Progenitor cell of endocrine pancreas (in vitro differentiated cells): ENCODE data around the gene SPINT2. TPM values are rescaled to one million over a fixed set of nuclear protein-coding genes. Genes with fewer than 3 reads are reported as not detected.

Experiments used
- DNase-seq: peaks from one replicate; pipeline ENCODE4 v3.0.0; 2021; ENCODE audit warnings: low spot score; ENCODE audit not compliant: unreplicated experiment
- H3K27ac Mint-ChIP-seq: 2 replicates; pipeline ENCODE4 v1.8.0; 2021; ENCODE audit warnings: mild to moderate bottlenecking, moderate library complexity, mixed read lengths
- H3K27me3 Mint-ChIP-seq: 2 replicates; pipeline ENCODE4 v1.8.0; 2021; ENCODE audit warnings: mixed read lengths
- H3K36me3 Mint-ChIP-seq: 2 replicates; pipeline ENCODE4 v1.8.0; 2022; ENCODE audit warnings: mixed read lengths; ENCODE audit not compliant: insufficient read depth
- H3K4me1 Mint-ChIP-seq: 2 replicates; pipeline ENCODE4 v1.8.0; 2021; ENCODE audit warnings: low read depth, mixed read lengths
- H3K4me3 Mint-ChIP-seq: 2 replicates; pipeline ENCODE4 v1.8.0; 2021; ENCODE audit warnings: low read depth, mild to moderate bottlenecking, moderate library complexity, mixed read lengths
- H3K9me3 Mint-ChIP-seq: 2 replicates; pipeline ENCODE4 v1.8.0; 2021; ENCODE audit warnings: low read depth, mixed read lengths
- total RNA-seq: library from RNA; stranded (reverse); gene quantifications from 2 replicates; pipeline ENCODE4 v1.2.1, GENCODE V29; 2021
- TF ChIP-seq, protein P1 (sequence below): fragments of 200-600 bp; sonication (generic); IDR thresholded peaks from one replicate; pipeline ENCODE4 v1.5.0; 2021; ENCODE audit warnings: antibody characterized with exemption, mild to moderate bottlenecking; ENCODE audit not compliant: unreplicated experiment

The SPINT2 gene
- total RNA-seq, 1 donor from 2014 or later = 519 TPM

- Mint-ChIP-seq H3K27ac (no peak overlapping the region), H3K27me3 (peaks cover 40% of the 10 kb centered on the region), H3K4me1 (no peaks in the 10 kb centered on the region), H3K36me3 (no peaks in the 10 kb centered on the region), H3K4me3 (no peak overlapping the region), H3K9me3 (no peaks in the 10 kb centered on the region)
- DNase-seq = no peak
- TF ChIP-seq, protein P1, sequence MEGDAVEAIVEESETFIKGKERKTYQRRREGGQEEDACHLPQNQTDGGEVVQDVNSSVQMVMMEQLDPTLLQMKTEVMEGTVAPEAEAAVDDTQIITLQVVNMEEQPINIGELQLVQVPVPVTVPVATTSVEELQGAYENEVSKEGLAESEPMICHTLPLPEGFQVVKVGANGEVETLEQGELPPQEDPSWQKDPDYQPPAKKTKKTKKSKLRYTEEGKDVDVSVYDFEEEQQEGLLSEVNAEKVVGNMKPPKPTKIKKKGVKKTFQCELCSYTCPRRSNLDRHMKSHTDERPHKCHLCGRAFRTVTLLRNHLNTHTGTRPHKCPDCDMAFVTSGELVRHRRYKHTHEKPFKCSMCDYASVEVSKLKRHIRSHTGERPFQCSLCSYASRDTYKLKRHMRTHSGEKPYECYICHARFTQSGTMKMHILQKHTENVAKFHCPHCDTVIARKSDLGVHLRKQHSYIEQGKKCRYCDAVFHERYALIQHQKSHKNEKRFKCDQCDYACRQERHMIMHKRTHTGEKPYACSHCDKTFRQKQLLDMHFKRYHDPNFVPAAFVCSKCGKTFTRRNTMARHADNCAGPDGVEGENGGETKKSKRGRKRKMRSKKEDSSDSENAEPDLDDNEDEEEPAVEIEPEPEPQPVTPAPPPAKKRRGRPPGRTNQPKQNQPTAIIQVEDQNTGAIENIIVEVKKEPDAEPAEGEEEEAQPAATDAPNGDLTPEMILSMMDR = no peak
Measured at GRCh38 chr19:38324431-38324830, 60.1 kb downstream of the SPINT2 start.

GRCh38 chr19:38326591-38326990 lies 62.2 kb downstream of the SPINT2 start:
- Mint-ChIP-seq H3K9me3 (no peaks in the 10 kb centered on the region), H3K27me3 (peaks cover 22% of the 10 kb centered on the region), H3K36me3 (no peaks in the 10 kb centered on the region), H3K4me3 (no peak overlapping the region), H3K4me1 (no peaks in the 10 kb centered on the region), H3K27ac (no peak overlapping the region)
- no peak for DNase-seq
- TF ChIP-seq, protein P1 = no peak

GRCh38 chr19:38329651-38330050 lies 65.3 kb downstream of the SPINT2 start:
- Mint-ChIP-seq H3K36me3 (no peaks in the 10 kb centered on the region), H3K27ac (no peak overlapping the region)

DNA sequence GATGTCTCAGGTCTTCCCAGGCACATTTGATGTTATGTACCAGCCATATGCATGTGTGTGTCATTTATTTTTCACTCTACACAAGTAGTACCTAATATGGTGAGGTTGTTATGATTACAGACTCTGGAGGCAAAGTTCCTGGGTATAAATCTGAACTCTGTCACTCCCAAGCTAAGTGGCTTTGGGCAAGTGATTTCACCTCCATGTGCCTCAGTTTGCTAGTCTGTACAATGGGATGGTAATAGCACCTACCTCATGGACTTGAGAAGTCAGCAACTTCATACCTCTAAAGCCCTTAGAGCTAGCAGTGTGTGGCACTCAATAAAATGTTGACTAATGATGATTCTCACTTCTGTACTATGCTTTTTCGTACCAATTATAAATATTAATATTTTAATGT lies 67.4 kb downstream of the SPINT2 start:
- H3K9me3 Mint-ChIP-seq = no peaks in the 10 kb centered on the region
- no peak overlapping the region for H3K27ac Mint-ChIP-seq
- H3K4me1 Mint-ChIP-seq = peaks cover 1% of the 10 kb centered on the region
- H3K4me3 Mint-ChIP-seq = no peak overlapping the region
- TF ChIP-seq, protein P1 = no peak
- H3K27me3 Mint-ChIP-seq = peaks cover 4% of the 10 kb centered on the region
- DNase-seq = no peak
- no peaks in the 10 kb centered on the region for H3K36me3 Mint-ChIP-seq

More at GRCh38 chr19:38329651-38330050, 65.3 kb downstream of the SPINT2 start:
- DNase-seq = no peak
- no peaks in the 10 kb centered on the region for H3K9me3 Mint-ChIP-seq
- H3K4me1 Mint-ChIP-seq = no peaks in the 10 kb centered on the region
- no peak overlapping the region for H3K4me3 Mint-ChIP-seq
- H3K27me3 Mint-ChIP-seq = peaks cover 8% of the 10 kb centered on the region
- TF ChIP-seq, protein P1 = no peak

- Mint-ChIP-seq H3K27me3 (no peaks in the 10 kb centered on the region), H3K4me3 (no peak overlapping the region), H3K9me3 (no peaks in the 10 kb centered on the region), H3K4me1 (peaks cover 5% of the 10 kb centered on the region), H3K27ac (no peak overlapping the region), H3K36me3 (peaks cover 5% of the 10 kb centered on the region)
- DNase-seq = no peak
- TF ChIP-seq, protein P1 = no peak
Measured at GRCh38 chr19:38333245-38333644, 68.9 kb downstream of the SPINT2 start.
